A673 (cell line): ENCODE measurements around the gene WHRN.

Source experiments
- EZH2 ChIP-seq: fragments of 200-600 bp; sonication (generic); IDR thresholded peaks from 2 replicates; pipeline ENCODE4 v1.6.1; 2017; ENCODE audit warnings: borderline replicate concordance, low read depth, mild to moderate bottlenecking, mixed read lengths, antibody characterized with exemption, low read length; ENCODE audit not compliant: poor library complexity, severe bottlenecking
- TF ChIP-seq, protein P1 (sequence below): fragments of 300-800, 200-600 bp; sonication (generic); conservative IDR thresholded peaks from 2 replicates; pipeline ENCODE4 v1.5.1; 2017; ENCODE audit warnings: low read depth, mild to moderate bottlenecking, antibody characterized with exemption, low read length, moderate library complexity, mixed read lengths

GRCh38 chr9:114390952-114391351 lies 114.3 kb downstream of the WHRN start:
- TF ChIP-seq, protein P1, sequence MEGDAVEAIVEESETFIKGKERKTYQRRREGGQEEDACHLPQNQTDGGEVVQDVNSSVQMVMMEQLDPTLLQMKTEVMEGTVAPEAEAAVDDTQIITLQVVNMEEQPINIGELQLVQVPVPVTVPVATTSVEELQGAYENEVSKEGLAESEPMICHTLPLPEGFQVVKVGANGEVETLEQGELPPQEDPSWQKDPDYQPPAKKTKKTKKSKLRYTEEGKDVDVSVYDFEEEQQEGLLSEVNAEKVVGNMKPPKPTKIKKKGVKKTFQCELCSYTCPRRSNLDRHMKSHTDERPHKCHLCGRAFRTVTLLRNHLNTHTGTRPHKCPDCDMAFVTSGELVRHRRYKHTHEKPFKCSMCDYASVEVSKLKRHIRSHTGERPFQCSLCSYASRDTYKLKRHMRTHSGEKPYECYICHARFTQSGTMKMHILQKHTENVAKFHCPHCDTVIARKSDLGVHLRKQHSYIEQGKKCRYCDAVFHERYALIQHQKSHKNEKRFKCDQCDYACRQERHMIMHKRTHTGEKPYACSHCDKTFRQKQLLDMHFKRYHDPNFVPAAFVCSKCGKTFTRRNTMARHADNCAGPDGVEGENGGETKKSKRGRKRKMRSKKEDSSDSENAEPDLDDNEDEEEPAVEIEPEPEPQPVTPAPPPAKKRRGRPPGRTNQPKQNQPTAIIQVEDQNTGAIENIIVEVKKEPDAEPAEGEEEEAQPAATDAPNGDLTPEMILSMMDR = no peak
- no peak for TF ChIP-seq EZH2
